ENCODE results near the gene DGLUCY. TPM values are rescaled to one million over a fixed set of nuclear protein-coding genes. Genes with fewer than 3 reads are reported as not detected.

DGLUCY gene
- total and polyA plus RNA-seq, 2 donors (not counting 1 experiment from before 2014, with no cell fraction given), result 91.5 to 103 TPM

- Histone ChIP-seq H3K9ac (ENCODE audit: low read length) (no peak overlapping the region), H3K4me3 (ENCODE audit: control extremely low read depth in 1 of 5, extremely low read depth in 1 of 5, insufficient read depth in 1 of 5, low read depth in 2 of 5, low read length in 4 of 5) (no peak overlapping the region), H3K27me3 (replicated peaks in 1 of 4; ENCODE audit: control extremely low read depth in 1 of 4, control insufficient read depth in 3 of 4, insufficient read depth in 4 of 4, low read length in 3 of 4) (no peaks in the 10 kb centered on the region), H3K36me3 (replicated peaks in 1 of 2; ENCODE audit: control extremely low read depth in 1 of 2, control insufficient read depth in 1 of 2, extremely low read depth in 1 of 2, insufficient read depth in 2 of 2, low read length in 1 of 2) (no peaks in the 10 kb centered on the region), H3K27ac (ENCODE audit: low read length in 2 of 2) (no peak overlapping the region), H3K4me2 (replicated peaks; ENCODE audit: low read depth, low read length, poor library complexity, severe bottlenecking) (no peak overlapping the region), H2AFZ (ENCODE audit: insufficient read depth, low read depth, low read length, poor library complexity, severe bottlenecking) (no peak overlapping the region), H3K9me3 (ENCODE audit: control extremely low read depth in 1 of 3, control insufficient read depth in 2 of 3, insufficient read depth in 1 of 3, low read length in 2 of 3) (peaks cover 0 to 4% (median 2%) of the 10 kb centered on the region in 3 donors), H3K4me1 (ENCODE audit: control insufficient read depth in 2 of 2, insufficient read depth in 2 of 2, low read length in 2 of 2) (peaks cover 6 to 11% of the 10 kb centered on the region in 2 donors), H3K79me2 (ENCODE audit: control insufficient read depth, insufficient read depth, low read length) (peaks cover 24% of the 10 kb centered on the region), H4K20me1 (ENCODE audit: control insufficient read depth, insufficient read depth, low read length, poor library complexity, severe bottlenecking) (no peaks in the 10 kb centered on the region)
- POLR2A ChIA-PET, result interaction anchor here (0.6 kb wide), 1 partner anchor 46 kb away, joined by 4 read pairs; no protein-coding TSS in a partner anchor
- CTCF ChIA-PET, result no interaction called here
- WGBS (ENCODE audit: insufficient coverage), result no CpG with 5 or more reads among the region's 2 CpGs
- peaks cover 18% of the 10 kb centered on the region for H3K4me1 Mint-ChIP-seq
- no peaks in the 10 kb centered on the region for H3K9me3 Mint-ChIP-seq (ENCODE audit: insufficient read depth)
- no peak for TF ChIP-seq EZH2 (IDR thresholded peaks at IDR 0.05; ENCODE audit: borderline replicate concordance, insufficient read depth, low read depth, low read length, poor library complexity, severe bottlenecking)
- no peak for TF ChIP-seq CTCF (IDR thresholded peaks at IDR 0.05)
- DNase-seq (no peak), ATAC-seq (ENCODE audit: low read depth) (no peak)
- no peak overlapping the region for H3K4me3 Mint-ChIP-seq
- no peak overlapping the region for H3K27ac Mint-ChIP-seq
- no peaks in the 10 kb centered on the region for H3K27me3 Mint-ChIP-seq
- intact Hi-C loops (cut with micrococcal nuclease), result loop anchor here (10.0 kb wide), 2 partner anchors 314 to 766 kb away; no protein-coding TSS in a partner anchor
Measured at GRCh38 chr14:91068642-91069041, 45.2 kb upstream of the DGLUCY start.

- peaks cover 10% of the 10 kb centered on the region for H3K79me2 ChIP-seq (ENCODE audit: control insufficient read depth, insufficient read depth, low read length)
- H3K4me3 ChIP-seq (ENCODE audit: control extremely low read depth in 1 of 5, extremely low read depth in 1 of 5, insufficient read depth in 1 of 5, low read depth in 2 of 5, low read length in 4 of 5), result no peak overlapping the region
- H3K9ac ChIP-seq (ENCODE audit: low read length), result no peak overlapping the region
- Mint-ChIP-seq H3K9me3 (ENCODE audit: insufficient read depth) (no peaks in the 10 kb centered on the region), H3K27me3 (no peaks in the 10 kb centered on the region), H3K4me1 (peaks cover 14% of the 10 kb centered on the region), H3K4me3 (no peak overlapping the region), H3K27ac (no peak overlapping the region)
- no peak for DNase-seq
- no peaks in the 10 kb centered on the region for H3K27me3 ChIP-seq (replicated peaks in 1 of 4; ENCODE audit: control extremely low read depth in 1 of 4, control insufficient read depth in 3 of 4, insufficient read depth in 4 of 4, low read length in 3 of 4)
- intact Hi-C loops (cut with micrococcal nuclease), result no loop called here
- H2AFZ ChIP-seq (ENCODE audit: insufficient read depth, low read depth, low read length, poor library complexity, severe bottlenecking), result no peak overlapping the region
- TF ChIP-seq EZH2 (IDR thresholded peaks at IDR 0.05; ENCODE audit: borderline replicate concordance, insufficient read depth, low read depth, low read length, poor library complexity, severe bottlenecking) (no peak), CTCF (IDR thresholded peaks at IDR 0.05) (no peak)
- peaks cover 0 to 4% (median 2%) of the 10 kb centered on the region in 3 donors for H3K9me3 ChIP-seq (ENCODE audit: control extremely low read depth in 1 of 3, control insufficient read depth in 2 of 3, insufficient read depth in 1 of 3, low read length in 2 of 3)
- H3K36me3 ChIP-seq (replicated peaks in 1 of 2; ENCODE audit: control extremely low read depth in 1 of 2, control insufficient read depth in 1 of 2, extremely low read depth in 1 of 2, insufficient read depth in 2 of 2, low read length in 1 of 2), result no peaks in the 10 kb centered on the region
- no peak overlapping the region for H3K4me2 ChIP-seq (replicated peaks; ENCODE audit: low read depth, low read length, poor library complexity, severe bottlenecking)
- H3K27ac ChIP-seq (ENCODE audit: low read length in 2 of 2), result no peak overlapping the region
- CTCF ChIA-PET, result no interaction called here
- H4K20me1 ChIP-seq (ENCODE audit: control insufficient read depth, insufficient read depth, low read length, poor library complexity, severe bottlenecking), result no peaks in the 10 kb centered on the region
- no peak for ATAC-seq (ENCODE audit: low read depth)
- POLR2A ChIA-PET, result interaction anchor here (0.7 kb wide), 1 partner anchor 15 kb away, joined by 3 read pairs; no protein-coding TSS in a partner anchor
- H3K4me1 ChIP-seq (ENCODE audit: control insufficient read depth in 2 of 2, insufficient read depth in 2 of 2, low read length in 2 of 2), result peaks cover 5 to 9% of the 10 kb centered on the region in 2 donors
Measured at GRCh38 chr14:91070572-91070971, 43.3 kb upstream of the DGLUCY start.
